PC-9 (cell line): ENCODE results near the gene SH3BGR.

Source experiments
- EZH2 ChIP-seq: fragments of 200-600 bp; sonication (generic); IDR thresholded peaks from 2 replicates; pipeline ENCODE4 v1.8.0; 2017; ENCODE audit warnings: antibody characterized with exemption, low read depth
- TF ChIP-seq, protein P1 (sequence below): fragments of 200-600 bp; sonication (generic); conservative IDR thresholded peaks from 2 replicates; pipeline ENCODE4 v1.6.1; 2017; ENCODE audit warnings: mixed run types, antibody characterized with exemption, mild to moderate bottlenecking, moderate library complexity

DNA sequence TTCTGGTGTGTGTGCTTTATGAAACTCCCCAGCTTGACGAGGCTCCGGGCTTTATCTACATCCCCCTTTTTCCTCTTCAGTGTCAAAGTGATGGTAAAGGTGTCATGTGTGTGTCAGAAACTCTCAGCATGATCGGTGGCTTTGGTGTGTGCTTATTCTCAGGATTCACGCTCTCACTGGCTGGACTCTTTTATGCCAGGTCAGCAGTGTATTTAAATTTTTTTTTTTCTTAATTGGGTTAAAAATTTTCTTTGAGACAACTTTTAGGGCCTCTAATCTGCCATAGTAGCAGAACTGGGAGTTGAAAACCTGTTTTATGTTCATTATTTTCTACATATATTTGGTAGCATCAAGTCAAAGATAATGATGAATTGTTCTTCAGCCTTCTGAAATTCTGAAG lies 21.0 kb downstream of the SH3BGR start:
- TF ChIP-seq, protein P1, sequence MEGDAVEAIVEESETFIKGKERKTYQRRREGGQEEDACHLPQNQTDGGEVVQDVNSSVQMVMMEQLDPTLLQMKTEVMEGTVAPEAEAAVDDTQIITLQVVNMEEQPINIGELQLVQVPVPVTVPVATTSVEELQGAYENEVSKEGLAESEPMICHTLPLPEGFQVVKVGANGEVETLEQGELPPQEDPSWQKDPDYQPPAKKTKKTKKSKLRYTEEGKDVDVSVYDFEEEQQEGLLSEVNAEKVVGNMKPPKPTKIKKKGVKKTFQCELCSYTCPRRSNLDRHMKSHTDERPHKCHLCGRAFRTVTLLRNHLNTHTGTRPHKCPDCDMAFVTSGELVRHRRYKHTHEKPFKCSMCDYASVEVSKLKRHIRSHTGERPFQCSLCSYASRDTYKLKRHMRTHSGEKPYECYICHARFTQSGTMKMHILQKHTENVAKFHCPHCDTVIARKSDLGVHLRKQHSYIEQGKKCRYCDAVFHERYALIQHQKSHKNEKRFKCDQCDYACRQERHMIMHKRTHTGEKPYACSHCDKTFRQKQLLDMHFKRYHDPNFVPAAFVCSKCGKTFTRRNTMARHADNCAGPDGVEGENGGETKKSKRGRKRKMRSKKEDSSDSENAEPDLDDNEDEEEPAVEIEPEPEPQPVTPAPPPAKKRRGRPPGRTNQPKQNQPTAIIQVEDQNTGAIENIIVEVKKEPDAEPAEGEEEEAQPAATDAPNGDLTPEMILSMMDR, result no peak
- TF ChIP-seq EZH2, result no peak
